ENCODE data around the gene NFATC1. TPM values are rescaled to one million over a fixed set of nuclear protein-coding genes. Genes with fewer than 3 reads are reported as not detected.

The NFATC1 gene
- total RNA-seq, 1 donor from 2014 or later, result 64.1 TPM

DNA sequence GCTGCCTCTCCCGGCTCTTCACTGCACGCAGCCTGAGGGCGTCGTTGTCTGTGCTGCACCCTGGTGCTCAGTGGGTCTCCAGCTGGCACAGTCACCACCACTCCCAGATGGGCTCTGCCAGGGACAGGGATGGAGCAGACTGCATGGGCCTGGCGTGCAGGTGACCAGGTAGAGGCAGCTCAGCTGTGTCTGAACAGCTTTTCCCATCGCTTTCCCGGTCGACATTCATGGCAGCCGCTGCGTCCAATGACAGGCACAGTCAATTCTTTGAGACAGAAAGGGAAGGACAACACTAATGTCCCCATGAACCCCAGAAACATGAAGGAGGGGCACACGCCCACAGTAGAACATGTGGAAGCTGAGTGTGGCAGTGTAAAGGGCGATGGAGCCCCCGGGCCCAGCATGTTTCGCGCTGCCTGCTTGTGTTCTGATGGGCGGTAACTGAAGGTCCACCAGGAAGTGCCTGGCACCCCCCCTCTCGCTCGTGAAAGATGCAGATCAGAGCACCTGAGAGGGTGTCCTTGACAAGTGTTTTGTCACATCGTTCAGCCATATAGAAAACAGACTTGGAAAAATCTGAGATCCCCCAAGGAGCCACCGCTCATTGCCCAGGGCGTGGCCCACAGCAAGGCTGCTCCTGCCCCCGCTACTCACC, 122.4 kb downstream of the NFATC1 start:
- no peaks in the 10 kb centered on the region for H3K4me1 ChIP-seq
- no peaks in the 10 kb centered on the region for H3K27me3 ChIP-seq
- DNase-seq (ENCODE audit: low spot score in 2 of 2), result no peak
- H3K27ac ChIP-seq, result no peak overlapping the region
- peaks cover under 1 to 2% of the 10 kb centered on the region in 2 donors for H3K36me3 ChIP-seq
- no peaks in the 10 kb centered on the region for H3K9me3 ChIP-seq
- TF ChIP-seq, protein P1, sequence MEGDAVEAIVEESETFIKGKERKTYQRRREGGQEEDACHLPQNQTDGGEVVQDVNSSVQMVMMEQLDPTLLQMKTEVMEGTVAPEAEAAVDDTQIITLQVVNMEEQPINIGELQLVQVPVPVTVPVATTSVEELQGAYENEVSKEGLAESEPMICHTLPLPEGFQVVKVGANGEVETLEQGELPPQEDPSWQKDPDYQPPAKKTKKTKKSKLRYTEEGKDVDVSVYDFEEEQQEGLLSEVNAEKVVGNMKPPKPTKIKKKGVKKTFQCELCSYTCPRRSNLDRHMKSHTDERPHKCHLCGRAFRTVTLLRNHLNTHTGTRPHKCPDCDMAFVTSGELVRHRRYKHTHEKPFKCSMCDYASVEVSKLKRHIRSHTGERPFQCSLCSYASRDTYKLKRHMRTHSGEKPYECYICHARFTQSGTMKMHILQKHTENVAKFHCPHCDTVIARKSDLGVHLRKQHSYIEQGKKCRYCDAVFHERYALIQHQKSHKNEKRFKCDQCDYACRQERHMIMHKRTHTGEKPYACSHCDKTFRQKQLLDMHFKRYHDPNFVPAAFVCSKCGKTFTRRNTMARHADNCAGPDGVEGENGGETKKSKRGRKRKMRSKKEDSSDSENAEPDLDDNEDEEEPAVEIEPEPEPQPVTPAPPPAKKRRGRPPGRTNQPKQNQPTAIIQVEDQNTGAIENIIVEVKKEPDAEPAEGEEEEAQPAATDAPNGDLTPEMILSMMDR (IDR thresholded peaks at IDR 0.05), result no peak
- intact Hi-C loops (cut with DNase I), result no loop called here
- no peak overlapping the region for H3K4me3 ChIP-seq

DNA sequence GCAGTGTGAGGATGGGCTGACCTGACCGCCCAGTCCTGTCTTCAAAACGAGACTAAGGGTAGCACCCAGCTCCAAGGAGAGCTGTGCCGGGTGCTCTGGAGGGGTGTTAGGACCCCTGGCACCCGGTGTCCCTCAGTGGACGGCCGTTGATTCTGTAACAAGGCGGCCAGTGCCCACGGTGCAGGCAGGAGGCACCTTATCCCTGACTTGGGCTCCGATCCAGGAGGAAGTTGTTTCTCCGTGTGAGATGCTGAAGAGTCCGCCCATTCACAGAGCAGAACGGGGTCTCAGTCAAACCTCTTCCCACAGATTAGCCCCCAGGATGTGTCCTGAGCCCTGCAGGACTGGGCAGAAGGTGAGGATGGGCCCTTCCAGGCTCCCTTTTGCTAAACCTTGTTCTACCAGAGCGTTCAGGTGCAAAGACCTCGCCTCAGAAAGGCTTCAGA, 123.0 kb downstream of the NFATC1 start:
- H3K36me3 ChIP-seq, result no peaks in the 10 kb centered on the region
- H3K9me3 ChIP-seq, result no peaks in the 10 kb centered on the region
- intact Hi-C loops (cut with DNase I), result no loop called here
- DNase-seq (ENCODE audit: low spot score in 2 of 2), result no peak
- no peaks in the 10 kb centered on the region for H3K27me3 ChIP-seq
- H3K4me1 ChIP-seq, result no peaks in the 10 kb centered on the region
- no peak overlapping the region for H3K4me3 ChIP-seq
- TF ChIP-seq, protein P1 (IDR thresholded peaks at IDR 0.05), result no peak
- no peak overlapping the region for H3K27ac ChIP-seq

DNA sequence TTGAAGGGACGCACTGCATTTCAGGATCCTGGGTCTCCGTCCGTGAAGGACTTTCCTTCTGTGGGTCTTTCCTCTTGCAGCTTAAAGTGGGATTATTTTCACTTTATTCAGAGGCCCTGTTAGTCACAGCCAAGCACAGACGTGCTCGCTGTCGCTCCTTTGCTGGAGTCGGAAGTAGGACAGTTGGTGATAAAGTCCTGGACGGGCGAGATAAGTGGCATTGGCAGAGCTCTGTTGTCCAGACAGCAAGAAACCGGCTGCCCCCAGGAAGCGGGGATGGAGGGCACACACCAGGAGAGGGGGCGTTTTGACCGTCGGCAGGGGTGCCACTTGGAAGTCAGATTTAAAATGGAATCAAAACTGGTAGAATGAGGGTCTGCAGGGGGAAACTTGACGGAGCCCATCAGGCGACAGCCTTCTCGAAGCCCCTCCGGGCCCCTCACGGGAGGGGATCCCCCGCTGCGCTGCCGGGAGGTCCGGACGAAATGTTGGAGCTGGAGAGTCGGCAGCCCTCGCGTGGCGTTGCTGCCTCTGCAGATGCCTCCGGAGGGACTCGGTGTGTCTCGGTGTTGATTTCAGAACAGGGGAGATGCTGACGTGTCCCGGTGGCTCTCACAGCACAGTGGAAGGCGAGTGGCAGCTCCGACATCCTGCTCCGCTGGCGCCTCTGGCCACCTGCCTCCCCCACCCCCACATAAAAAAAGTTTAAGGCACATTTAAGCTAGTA, 124.2 kb downstream of the NFATC1 start:
- Histone ChIP-seq H3K27ac (no peak overlapping the region), H3K36me3 (no peaks in the 10 kb centered on the region), H3K9me3 (no peaks in the 10 kb centered on the region), H3K4me3 (peak overlapping the region; percentile 21 to 39), H3K4me1 (no peaks in the 10 kb centered on the region), H3K27me3 (no peaks in the 10 kb centered on the region)
- TF ChIP-seq, protein P1 (IDR thresholded peaks at IDR 0.05), result no peak
- DNase-seq (ENCODE audit: low spot score in 2 of 2), result no peak
- intact Hi-C loops (cut with DNase I), result no loop called here

DNA sequence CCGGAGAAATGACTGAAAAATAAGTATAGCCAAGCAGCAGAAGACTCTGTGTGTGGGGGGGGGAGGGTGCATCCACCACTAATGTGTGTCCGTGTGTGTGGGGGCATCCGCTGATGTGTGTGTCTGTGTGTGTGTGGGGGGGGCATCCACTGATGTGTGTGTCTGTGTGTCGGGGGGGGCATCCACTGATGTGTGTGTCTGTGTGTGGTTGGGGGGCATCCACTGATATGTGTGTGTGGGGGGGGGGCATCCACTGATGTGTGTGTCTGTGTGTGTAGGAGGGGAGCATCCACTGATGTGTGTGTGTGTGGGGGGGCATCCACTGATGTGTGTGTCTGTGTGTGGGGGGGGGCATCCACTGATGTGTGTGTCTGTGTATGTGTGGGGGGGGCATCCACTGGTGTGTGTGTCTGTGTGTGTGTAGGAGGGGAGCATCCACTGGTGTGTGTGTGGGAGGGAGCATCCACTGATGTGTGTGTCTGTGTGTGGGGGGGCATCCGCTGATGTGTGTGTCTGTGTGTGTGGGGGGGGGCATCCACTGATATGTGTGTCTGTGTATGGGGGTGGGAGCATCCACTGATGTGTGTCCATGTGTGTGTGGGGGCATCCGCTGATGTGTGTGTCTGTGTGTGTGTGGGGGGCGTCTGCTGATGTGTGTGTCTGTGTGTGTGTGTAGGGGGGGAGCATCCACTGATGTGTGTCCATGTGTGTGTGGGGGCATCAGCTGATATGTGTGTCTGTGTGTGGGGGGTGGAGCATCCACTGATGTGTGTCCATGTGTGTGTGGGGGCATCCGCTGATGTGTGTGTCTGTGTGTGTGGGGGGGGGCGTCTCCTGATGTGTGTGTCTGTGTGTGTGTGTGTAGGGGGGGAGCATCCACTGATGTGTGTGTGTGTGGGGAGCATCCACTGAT, 125.0 kb downstream of the NFATC1 start:
- TF ChIP-seq, protein P1 (IDR thresholded peaks at IDR 0.05), result no peak
- no peaks in the 10 kb centered on the region for H3K27me3 ChIP-seq
- H3K4me3 ChIP-seq, result peak overlapping the region in 1 of 2 donors; percentile 21
- intact Hi-C loops (cut with DNase I), result no loop called here
- H3K4me1 ChIP-seq, result peaks cover 3% of the 10 kb centered on the region in 2 donors
- H3K9me3 ChIP-seq, result no peaks in the 10 kb centered on the region
- H3K27ac ChIP-seq, result no peak overlapping the region
- no peak for DNase-seq (ENCODE audit: low spot score in 2 of 2)
- H3K36me3 ChIP-seq, result no peaks in the 10 kb centered on the region

DNA sequence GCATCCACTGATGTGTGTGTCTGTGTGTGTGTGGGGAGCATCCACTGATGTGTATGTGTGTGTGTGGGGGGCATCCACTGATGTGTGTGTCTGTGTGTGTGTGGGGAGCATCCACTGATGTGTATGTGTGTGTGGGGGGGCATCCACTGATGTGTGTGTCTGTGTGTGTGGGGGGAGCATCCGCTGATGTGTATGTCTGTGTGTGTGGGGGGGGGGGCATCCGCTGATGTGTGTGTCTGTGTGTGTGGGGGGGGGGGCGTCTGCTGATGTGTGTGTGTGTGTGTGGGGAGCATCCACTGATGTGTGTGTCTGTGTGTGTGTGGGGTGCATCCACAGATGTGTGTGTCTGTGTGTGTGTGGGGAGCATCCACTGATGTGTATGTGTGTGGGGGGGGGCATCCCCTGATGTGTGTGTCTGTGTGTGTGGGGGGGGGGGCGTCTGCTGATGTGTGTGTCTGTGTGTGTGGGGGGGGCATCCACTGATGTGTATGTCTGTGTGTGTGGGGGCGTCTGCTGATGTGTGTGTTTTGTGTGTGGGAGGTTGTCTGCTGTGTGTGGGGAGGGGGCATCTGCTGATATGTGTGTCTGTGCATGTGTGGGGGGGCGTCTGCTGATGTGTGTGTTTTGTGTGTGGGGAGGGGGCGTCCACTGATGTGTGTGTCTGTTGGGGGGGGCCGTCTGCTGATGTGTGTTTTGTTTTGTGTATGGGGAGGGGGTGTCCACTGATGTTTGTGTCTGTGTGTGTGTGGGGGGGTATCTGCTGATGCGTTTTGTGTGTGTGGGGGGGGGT, 125.9 kb downstream of the NFATC1 start:
- TF ChIP-seq, protein P1 (IDR thresholded peaks at IDR 0.05), result no peak
- H3K4me1 ChIP-seq, result peaks cover 5 to 10% of the 10 kb centered on the region in 2 donors
- H3K36me3 ChIP-seq, result no peaks in the 10 kb centered on the region
- H3K27ac ChIP-seq, result no peak overlapping the region
- no peak for DNase-seq (ENCODE audit: low spot score in 2 of 2)
- no peaks in the 10 kb centered on the region for H3K9me3 ChIP-seq
- no peaks in the 10 kb centered on the region for H3K27me3 ChIP-seq
- intact Hi-C loops (cut with DNase I), result no loop called here
- no peak overlapping the region for H3K4me3 ChIP-seq

Measured in ascending aorta (tissue), 2 donors.